Tibial artery (tissue), 4 donors: ENCODE data around the gene VSX1.

ENCODE experiments used
- DNase-seq, 2 donors: peaks; one replicate each; pipeline ENCODE4 v3.0.0-alpha.2; 2019
- H3K27ac ChIP-seq, 2 donors: fragments of 200-600 bp; sonication (generic) in 1 of 2; 1 replicate in 1 of 2; 2 replicates in 1 of 2; pipeline ENCODE4 v1.5.1; 2018 to 2019; ENCODE audit warnings: mild to moderate bottlenecking in 1 of 2
- H3K27me3 ChIP-seq, 2 donors: fragments of 200-600 bp; sonication (generic) in 1 of 2; one replicate each; pipeline versions ENCODE4 v1.5.1 to v1.6.0; 2016 to 2019
- H3K36me3 ChIP-seq, 3 donors: fragments of 200-600 bp; sonication (generic) in 2 of 3; one replicate each; pipeline ENCODE4 v1.5.1; 2016 to 2019; ENCODE audit warnings: mild to moderate bottlenecking in 2 of 3
- H3K4me1 ChIP-seq, 4 donors: fragments of 200-600 bp; sonication (generic) in 2 of 4; 1 replicate in 3 of 4; 2 replicates in 1 of 4; pipeline ENCODE4 v1.5.1; 2016 to 2019
- H3K4me3 ChIP-seq, 2 donors: fragments of 200-600 bp; sonication (generic) in 1 of 2; 1 replicate in 1 of 2; 2 replicates in 1 of 2; pipeline ENCODE4 v1.5.1; 2018 to 2019; ENCODE audit warnings: mild to moderate bottlenecking in 2 of 2
- H3K9me3 ChIP-seq, 3 donors: fragments of 200-600 bp; sonication (generic) in 1 of 3; one replicate each; pipeline ENCODE4 v1.5.1; 2016 to 2019
- CTCF ChIP-seq, 2 experiments: fragments of 200-600 bp in 1 of 2; fragments of 450-650 bp in 1 of 2; IDR thresholded peaks; one replicate each; pipeline ENCODE4 v1.5.1; 2017 to 2019; ENCODE audit warnings: antibody characterized with exemption in 2 of 2, mild to moderate bottlenecking in 1 of 2, moderate library complexity in 1 of 2
- intact Hi-C: fragments of 100-400 bp; cut with DNase I; formaldehyde crosslinking; loops from one replicate; pipeline ENCODE4 v1.15.0; 2023; ENCODE audit warnings: low total_unique reads

Gene VSX1

GRCh38 chr20:25061103-25061799 is 20.7 kb downstream of the VSX1 start:
- TF ChIP-seq CTCF (IDR thresholded peaks at IDR 0.05), result no peak
- Histone ChIP-seq H3K36me3 (no peaks in the 10 kb centered on the region), H3K27ac (no peak overlapping the region), H3K9me3 (no peaks in the 10 kb centered on the region), H3K4me1 (peaks cover 0 to 29% (median 13%) of the 10 kb centered on the region in 4 donors), H3K4me3 (no peak overlapping the region), H3K27me3 (peaks cover 0 to 12% of the 10 kb centered on the region in 2 donors)
- peak; percentile 0 to 37 for DNase-seq
- intact Hi-C loops, result loop anchor here (10.0 kb wide), 1 partner anchor 334 kb away; the partner anchor contains the start of gene ABHD12

DNA sequence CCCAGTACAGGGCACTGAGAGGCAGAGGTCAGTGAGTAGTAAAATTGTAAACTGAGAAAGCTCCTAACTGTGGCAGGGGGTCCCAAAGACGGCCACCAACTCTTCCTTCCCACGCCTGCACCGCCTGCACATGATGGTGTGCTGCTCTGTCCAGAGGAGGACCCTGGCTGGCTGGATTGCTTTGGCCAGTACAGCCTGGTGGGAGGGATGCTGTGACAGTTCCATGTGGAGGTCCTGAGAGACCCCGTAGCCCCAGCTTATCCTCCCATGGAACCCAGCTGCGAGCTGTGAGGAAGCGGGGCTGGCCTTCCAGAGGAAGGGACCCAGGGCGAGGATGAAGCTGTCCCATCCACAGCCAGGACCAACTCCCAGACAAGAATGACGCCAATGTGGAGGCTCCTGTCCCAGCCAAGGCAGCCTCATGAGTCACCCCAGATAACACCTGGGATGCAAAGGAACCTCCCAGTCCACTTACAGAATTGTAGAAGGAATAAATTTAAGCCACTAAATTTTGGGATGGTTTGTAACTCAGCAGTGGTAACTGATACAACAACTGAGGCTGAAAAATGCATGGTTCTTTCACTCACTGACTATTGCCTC is 22.0 kb downstream of the VSX1 start:
- H3K36me3 ChIP-seq, result no peaks in the 10 kb centered on the region
- no peak overlapping the region for H3K27ac ChIP-seq
- peaks cover 0 to 8% of the 10 kb centered on the region in 2 donors for H3K27me3 ChIP-seq
- TF ChIP-seq CTCF (IDR thresholded peaks at IDR 0.05), result no peak
- DNase-seq, result peak; percentile 13 to 57
- H3K4me3 ChIP-seq, result no peak overlapping the region
- H3K4me1 ChIP-seq, result peaks cover 0 to 37% (median 26%) of the 10 kb centered on the region in 4 donors
- no peaks in the 10 kb centered on the region for H3K9me3 ChIP-seq
- intact Hi-C loops, result loop anchor here (5.0 to 10.0 kb wide), 3 partner anchors 175 to 335 kb away; partner anchors contain the start of gene ABHD12

DNA sequence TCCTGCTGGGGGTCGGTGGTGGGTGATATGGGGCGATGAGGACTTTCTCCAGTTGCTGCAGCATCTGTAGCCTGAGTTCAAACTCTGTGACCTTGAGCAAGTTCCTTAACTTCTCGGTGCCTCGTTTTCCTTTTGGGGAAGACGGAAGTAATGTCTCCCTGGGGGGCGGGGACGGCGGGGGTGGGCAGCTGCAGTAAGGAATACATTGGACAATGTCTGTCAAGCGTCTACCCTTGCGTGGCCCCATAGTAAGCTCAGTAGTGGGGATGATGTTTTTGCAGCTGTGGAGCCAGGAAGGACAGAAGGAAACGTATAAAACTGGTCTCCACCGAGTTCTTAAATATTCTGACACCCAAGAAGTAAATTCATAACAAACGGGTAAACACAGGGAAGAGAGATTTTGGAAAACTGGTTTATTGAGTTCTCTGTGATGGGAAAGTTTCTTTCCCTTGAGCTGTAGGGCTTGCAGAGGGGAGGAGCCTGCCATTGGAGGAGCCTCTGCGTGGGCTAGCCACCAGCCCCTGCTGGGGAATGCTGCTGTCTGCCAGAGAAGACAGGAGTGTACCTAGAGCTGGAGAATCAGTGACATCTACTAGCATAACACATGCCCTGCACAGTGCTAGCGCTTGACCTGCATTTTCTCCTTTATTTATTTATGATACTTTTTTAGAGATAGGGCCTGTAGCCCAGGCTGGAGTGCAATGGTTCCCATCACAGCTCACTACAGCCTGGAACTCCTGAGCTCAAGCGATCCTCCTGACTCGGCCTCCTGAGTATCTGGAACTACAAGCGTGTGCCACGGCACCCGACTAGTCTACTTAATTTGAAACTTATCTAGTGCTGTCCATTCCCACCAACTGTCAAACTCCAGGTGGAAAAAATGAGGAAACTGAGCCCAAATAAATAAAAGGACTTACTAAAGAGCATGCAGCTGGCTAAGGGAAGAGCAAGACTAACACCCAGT is 22.8 kb downstream of the VSX1 start:
- H3K27me3 ChIP-seq, result peaks cover 0 to 7% of the 10 kb centered on the region in 2 donors
- DNase-seq, result peak; percentile 45 to 77
- no peak for TF ChIP-seq CTCF (IDR thresholded peaks at IDR 0.05)
- intact Hi-C loops, result loop anchor here (5.0 to 10.0 kb wide), 2 partner anchors 176 to 193 kb away; no protein-coding TSS in a partner anchor
- H3K27ac ChIP-seq, result peak overlapping the region; percentile 93 to 96
- no peaks in the 10 kb centered on the region for H3K9me3 ChIP-seq
- no peaks in the 10 kb centered on the region for H3K36me3 ChIP-seq
- peaks cover 0 to 44% (median 34%) of the 10 kb centered on the region in 4 donors for H3K4me1 ChIP-seq
- H3K4me3 ChIP-seq, result peak overlapping the region; percentile 67 to 92

DNA sequence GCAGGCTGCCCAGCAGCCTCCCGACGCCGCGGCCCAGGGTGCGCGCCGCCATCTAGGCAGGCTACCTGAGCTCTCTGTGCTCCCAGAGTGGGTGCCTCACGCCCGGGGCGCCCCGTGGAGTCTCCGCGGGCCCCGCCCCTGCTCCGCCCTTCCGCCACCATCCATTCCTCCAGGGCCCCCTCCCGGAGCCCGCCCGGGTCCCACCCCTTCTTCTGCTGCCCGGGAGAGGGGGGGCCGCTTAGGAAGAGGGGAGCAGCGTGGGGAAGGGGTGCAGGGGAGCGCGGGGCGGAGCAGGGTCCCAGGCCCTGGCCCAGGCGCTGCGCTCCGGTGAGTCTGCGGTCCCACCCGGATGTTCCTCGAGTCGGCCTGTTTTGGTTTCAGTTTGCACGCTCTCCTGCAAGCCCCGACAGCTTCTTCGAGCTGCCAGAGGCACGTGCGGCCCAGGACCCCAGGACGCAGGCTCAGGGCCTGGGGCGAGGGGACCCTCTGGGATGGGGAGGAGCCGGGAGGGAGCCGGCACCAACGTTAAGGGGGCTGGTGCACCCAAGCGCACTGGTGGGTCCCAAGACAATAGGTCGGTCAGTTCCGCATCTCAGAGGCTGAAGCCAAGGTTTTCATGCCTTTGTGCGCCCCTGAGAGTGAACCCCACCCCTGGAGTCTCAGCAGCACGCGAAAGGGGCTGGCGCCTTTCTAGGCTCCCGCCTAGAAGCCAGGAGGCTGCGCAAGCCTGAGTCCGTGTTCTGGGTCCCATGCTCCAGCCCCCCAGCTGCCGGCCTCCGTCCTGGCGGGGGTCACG is 23.7 kb downstream of the VSX1 start, which contains the start of gene ACSS1:
TSS of gene ACSS1 (minus strand) at position 89 of the 796 bp plus-strand sequence. CDS start at position 52, 37 bp downstream.
- intact Hi-C loops, result loop anchor here (5.0 to 10.0 kb wide), 2 partner anchors 177 to 194 kb away; no protein-coding TSS in a partner anchor
- peak; percentile 61 to 87 for DNase-seq
- peak within 1 kb of the TSS; percentile 93 to 96 for H3K27ac ChIP-seq
- H3K36me3 ChIP-seq, result no peaks in the 10 kb centered on the region
- H3K27me3 ChIP-seq, result no peaks in the 10 kb centered on the region
- peak within 1 kb of the TSS; percentile 67 to 92 for H3K4me3 ChIP-seq
- peaks cover 0 to 53% (median 42%) of the 10 kb centered on the region in 4 donors for H3K4me1 ChIP-seq
- H3K9me3 ChIP-seq, result no peaks in the 10 kb centered on the region
- no peak for TF ChIP-seq CTCF (IDR thresholded peaks at IDR 0.05)
